HEK293 (cell line): Measurements from ENCODE around the gene NR1H3.

ENCODE experiments used
- GLIS1 ChIP-seq: fragments of 450-650 bp; formaldehyde crosslinking; IDR thresholded peaks from 2 replicates; pipeline ENCODE4 v1.5.1; 2016; ENCODE audit warnings: missing biosample characterization, missing genetic modification characterization
- KLF10 ChIP-seq: fragments of 450-650 bp; IDR thresholded peaks from 2 replicates; pipeline ENCODE4 v1.5.1; 2018; ENCODE audit warnings: missing biosample characterization, mild to moderate bottlenecking, missing genetic modification characterization
- KLF8 ChIP-seq: fragments of 450-650 bp; formaldehyde crosslinking; IDR thresholded peaks from 2 replicates; pipeline ENCODE4 v1.5.1; 2016; ENCODE audit warnings: missing biosample characterization, missing genetic modification characterization
- PBX3 ChIP-seq: sonication (generic); formaldehyde crosslinking; IDR thresholded peaks from 2 replicates; pipeline ENCODE4 v1.8.1; 2022; ENCODE audit warnings: mild to moderate bottlenecking, moderate library complexity, missing genetic modification reagents
- PRDM4 ChIP-seq: fragments of 450-650 bp; formaldehyde crosslinking; IDR thresholded peaks from 2 replicates; pipeline ENCODE4 v1.5.1; 2017; ENCODE audit warnings: missing biosample characterization, missing genetic modification characterization
- SCRT2 ChIP-seq: fragments of 450-650 bp; formaldehyde crosslinking; IDR thresholded peaks from 2 replicates; pipeline ENCODE4 v1.5.1; 2016; ENCODE audit warnings: missing biosample characterization, missing genetic modification characterization
- SP3 ChIP-seq: fragments of 450-650 bp; formaldehyde crosslinking; IDR thresholded peaks from 2 replicates; pipeline ENCODE4 v1.5.1; 2016; ENCODE audit warnings: missing biosample characterization, missing genetic modification characterization
- ZEB2 ChIP-seq: fragments of 450-650 bp; formaldehyde crosslinking; IDR thresholded peaks from 2 replicates; pipeline ENCODE4 v1.5.1; 2016; ENCODE audit warnings: missing biosample characterization, missing genetic modification characterization
- ZNF114 ChIP-seq: fragments of 450-650 bp; formaldehyde crosslinking; IDR thresholded peaks from 2 replicates; pipeline ENCODE4 v1.5.0; 2017; ENCODE audit warnings: missing biosample characterization, missing genetic modification characterization
- ZNF341 ChIP-seq: fragments of 450-650 bp; formaldehyde crosslinking; IDR thresholded peaks from 2 replicates; pipeline ENCODE4; 2016; ENCODE audit warnings: low read depth, missing biosample characterization, missing genetic modification characterization
- ZNF48 ChIP-seq: fragments of 450-650 bp; formaldehyde crosslinking; IDR thresholded peaks from 2 replicates; pipeline ENCODE4 v1.5.1; 2016; ENCODE audit warnings: missing biosample characterization, missing genetic modification characterization
- ZNF501 ChIP-seq: fragments of 450-650 bp; formaldehyde crosslinking; IDR thresholded peaks from 2 replicates; pipeline ENCODE4 v1.5.1; 2016; ENCODE audit warnings: missing biosample characterization, missing genetic modification characterization
- ZNF701 ChIP-seq: fragments of 450-650 bp; formaldehyde crosslinking; IDR thresholded peaks from 2 replicates; pipeline ENCODE4 v1.5.1; 2016; ENCODE audit warnings: missing biosample characterization, missing genetic modification characterization
- ZNF747 ChIP-seq: fragments of 450-650 bp; formaldehyde crosslinking; IDR thresholded peaks from 2 replicates; pipeline ENCODE4 v1.5.1; 2016; ENCODE audit warnings: missing biosample characterization, missing genetic modification characterization
- ZNF768 ChIP-seq: fragments of 450-650 bp; formaldehyde crosslinking; IDR thresholded peaks from 2 replicates; pipeline ENCODE4 v1.5.1; 2018; ENCODE audit warnings: missing biosample characterization, mild to moderate bottlenecking, missing genetic modification characterization
- ZNF777 ChIP-seq: fragments of 450-650 bp; formaldehyde crosslinking; IDR thresholded peaks from 2 replicates; pipeline ENCODE4 v1.5.1; 2017; ENCODE audit warnings: missing biosample characterization, missing genetic modification characterization, borderline replicate concordance
- ZXDB ChIP-seq: fragments of 450-650 bp; formaldehyde crosslinking; IDR thresholded peaks from 2 replicates; pipeline ENCODE4 v1.5.1; 2016; ENCODE audit warnings: missing biosample characterization, missing genetic modification characterization
- TF ChIP-seq, protein P1 (sequence below): fragments of 450-650 bp; formaldehyde crosslinking; IDR thresholded peaks from 2 replicates; pipeline ENCODE4 v1.5.1; 2016; ENCODE audit warnings: missing biosample characterization, missing genetic modification characterization
- TF ChIP-seq, protein P2 (sequence below): fragments of 450-650 bp; formaldehyde crosslinking; IDR thresholded peaks from 2 replicates; pipeline ENCODE4 v1.5.1; 2016; ENCODE audit warnings: missing biosample characterization, missing genetic modification characterization
- TF ChIP-seq, protein P3 (sequence below): fragments of 450-650 bp; formaldehyde crosslinking; IDR thresholded peaks from 2 replicates; pipeline ENCODE4 v1.5.1; 2016; ENCODE audit warnings: missing biosample characterization, missing genetic modification characterization, borderline replicate concordance
- TF ChIP-seq, protein P4 (sequence below): fragments of 450-650 bp; IDR thresholded peaks from 2 replicates; pipeline ENCODE4 v1.5.1; 2018; ENCODE audit warnings: missing biosample characterization, missing genetic modification characterization

Gene NR1H3

DNA sequence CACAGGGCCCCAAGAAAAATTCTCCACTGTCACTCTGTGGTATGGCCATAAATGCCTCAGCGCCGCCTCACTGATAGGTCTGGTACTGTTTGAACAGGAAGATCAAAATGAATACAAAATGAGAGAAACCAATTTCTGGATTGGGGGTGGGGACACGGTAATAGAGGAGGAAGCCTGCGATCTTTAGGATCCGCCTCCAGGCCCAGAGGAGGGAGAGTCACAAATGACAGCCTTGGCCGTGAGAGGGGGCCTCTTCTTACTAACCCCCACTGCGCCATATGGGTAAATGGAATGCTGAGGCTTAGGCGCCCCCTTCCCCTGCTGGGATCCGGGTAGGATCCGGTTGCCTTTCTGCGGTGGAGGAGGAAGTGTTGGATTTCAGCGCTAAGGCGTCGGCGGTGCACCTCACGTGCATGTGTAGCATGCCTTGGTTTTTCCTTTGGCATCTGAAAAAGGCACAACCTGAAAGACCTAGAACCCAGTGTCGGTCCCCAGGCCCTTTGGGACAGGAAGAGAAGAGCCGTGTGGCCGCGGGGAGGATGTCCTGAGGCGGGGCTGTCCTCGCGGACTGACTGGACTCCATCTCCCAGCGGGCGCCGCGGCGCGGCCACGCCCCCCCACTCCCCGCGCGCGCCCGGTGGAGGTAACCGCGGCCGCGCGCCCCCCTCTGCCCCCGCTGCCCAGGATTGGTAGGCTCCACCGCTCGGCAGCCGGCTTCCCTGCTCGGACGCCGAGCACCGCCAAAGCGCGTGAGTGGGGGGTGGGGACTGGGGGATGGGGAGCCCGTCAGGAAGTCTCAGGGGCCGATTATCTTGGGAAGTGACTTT lies 11.4 kb downstream of the NR1H3 start (continued):
- peak; percentile 64 for TF ChIP-seq SP3
- TF ChIP-seq ZNF701: no peak
- peak; percentile 25; the same call in 1 of the 2 replicates for TF ChIP-seq ZXDB (tag by site-specific recombination)
- TF ChIP-seq ZNF777: no peak
- no peak for TF ChIP-seq PBX3 (CRISPR knock-in tag)
- no peak for TF ChIP-seq SCRT2 (tag by site-specific recombination)
- peak; percentile 58; the same call in 1 of the 2 replicates for TF ChIP-seq ZNF501 (tag by site-specific recombination)
- TF ChIP-seq ZNF48 (tag by site-specific recombination): no peak
- no peak; the same call in 1 of the 2 replicates for TF ChIP-seq ZEB2 (tag by site-specific recombination)
- TF ChIP-seq, protein P1, sequence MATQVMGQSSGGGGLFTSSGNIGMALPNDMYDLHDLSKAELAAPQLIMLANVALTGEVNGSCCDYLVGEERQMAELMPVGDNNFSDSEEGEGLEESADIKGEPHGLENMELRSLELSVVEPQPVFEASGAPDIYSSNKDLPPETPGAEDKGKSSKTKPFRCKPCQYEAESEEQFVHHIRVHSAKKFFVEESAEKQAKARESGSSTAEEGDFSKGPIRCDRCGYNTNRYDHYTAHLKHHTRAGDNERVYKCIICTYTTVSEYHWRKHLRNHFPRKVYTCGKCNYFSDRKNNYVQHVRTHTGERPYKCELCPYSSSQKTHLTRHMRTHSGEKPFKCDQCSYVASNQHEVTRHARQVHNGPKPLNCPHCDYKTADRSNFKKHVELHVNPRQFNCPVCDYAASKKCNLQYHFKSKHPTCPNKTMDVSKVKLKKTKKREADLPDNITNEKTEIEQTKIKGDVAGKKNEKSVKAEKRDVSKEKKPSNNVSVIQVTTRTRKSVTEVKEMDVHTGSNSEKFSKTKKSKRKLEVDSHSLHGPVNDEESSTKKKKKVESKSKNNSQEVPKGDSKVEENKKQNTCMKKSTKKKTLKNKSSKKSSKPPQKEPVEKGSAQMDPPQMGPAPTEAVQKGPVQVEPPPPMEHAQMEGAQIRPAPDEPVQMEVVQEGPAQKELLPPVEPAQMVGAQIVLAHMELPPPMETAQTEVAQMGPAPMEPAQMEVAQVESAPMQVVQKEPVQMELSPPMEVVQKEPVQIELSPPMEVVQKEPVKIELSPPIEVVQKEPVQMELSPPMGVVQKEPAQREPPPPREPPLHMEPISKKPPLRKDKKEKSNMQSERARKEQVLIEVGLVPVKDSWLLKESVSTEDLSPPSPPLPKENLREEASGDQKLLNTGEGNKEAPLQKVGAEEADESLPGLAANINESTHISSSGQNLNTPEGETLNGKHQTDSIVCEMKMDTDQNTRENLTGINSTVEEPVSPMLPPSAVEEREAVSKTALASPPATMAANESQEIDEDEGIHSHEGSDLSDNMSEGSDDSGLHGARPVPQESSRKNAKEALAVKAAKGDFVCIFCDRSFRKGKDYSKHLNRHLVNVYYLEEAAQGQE (tag by site-specific recombination): no peak
- TF ChIP-seq KLF8 (tag by site-specific recombination): peak; percentile 73
- TF ChIP-seq ZNF341 (tag by site-specific recombination): peak; percentile 92
- peak; percentile 74 for TF ChIP-seq GLIS1
- peak; percentile 24; the same call in 1 of the 2 replicates for TF ChIP-seq PRDM4
- TF ChIP-seq, protein P2, sequence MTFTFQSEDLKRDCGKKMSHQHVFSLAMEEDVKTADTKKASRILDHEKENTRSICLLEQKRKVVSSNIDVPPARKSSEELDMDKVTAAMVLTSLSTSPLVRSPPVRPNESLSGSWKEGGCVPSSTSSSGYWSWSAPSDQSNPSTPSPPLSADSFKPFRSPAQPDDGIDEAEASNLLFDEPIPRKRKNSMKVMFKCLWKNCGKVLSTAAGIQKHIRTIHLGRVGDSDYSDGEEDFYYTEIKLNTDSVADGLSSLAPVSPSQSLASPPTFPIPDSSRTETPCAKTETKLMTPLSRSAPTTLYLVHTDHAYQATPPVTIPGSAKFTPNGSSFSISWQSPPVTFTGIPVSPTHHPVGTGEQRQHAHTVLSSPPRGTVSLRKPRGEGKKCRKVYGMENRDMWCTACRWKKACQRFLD (tag by site-specific recombination): no peak
- TF ChIP-seq, protein P3, sequence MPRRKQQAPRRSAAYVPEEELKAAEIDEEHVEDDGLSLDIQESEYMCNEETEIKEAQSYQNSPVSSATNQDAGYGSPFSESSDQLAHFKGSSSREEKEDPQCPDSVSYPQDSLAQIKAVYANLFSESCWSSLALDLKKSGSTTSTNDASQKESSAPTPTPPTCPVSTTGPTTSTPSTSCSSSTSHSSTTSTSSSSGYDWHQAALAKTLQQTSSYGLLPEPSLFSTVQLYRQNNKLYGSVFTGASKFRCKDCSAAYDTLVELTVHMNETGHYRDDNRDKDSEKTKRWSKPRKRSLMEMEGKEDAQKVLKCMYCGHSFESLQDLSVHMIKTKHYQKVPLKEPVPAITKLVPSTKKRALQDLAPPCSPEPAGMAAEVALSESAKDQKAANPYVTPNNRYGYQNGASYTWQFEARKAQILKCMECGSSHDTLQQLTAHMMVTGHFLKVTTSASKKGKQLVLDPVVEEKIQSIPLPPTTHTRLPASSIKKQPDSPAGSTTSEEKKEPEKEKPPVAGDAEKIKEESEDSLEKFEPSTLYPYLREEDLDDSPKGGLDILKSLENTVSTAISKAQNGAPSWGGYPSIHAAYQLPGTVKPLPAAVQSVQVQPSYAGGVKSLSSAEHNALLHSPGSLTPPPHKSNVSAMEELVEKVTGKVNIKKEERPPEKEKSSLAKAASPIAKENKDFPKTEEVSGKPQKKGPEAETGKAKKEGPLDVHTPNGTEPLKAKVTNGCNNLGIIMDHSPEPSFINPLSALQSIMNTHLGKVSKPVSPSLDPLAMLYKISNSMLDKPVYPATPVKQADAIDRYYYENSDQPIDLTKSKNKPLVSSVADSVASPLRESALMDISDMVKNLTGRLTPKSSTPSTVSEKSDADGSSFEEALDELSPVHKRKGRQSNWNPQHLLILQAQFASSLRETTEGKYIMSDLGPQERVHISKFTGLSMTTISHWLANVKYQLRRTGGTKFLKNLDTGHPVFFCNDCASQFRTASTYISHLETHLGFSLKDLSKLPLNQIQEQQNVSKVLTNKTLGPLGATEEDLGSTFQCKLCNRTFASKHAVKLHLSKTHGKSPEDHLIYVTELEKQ (tag by site-specific recombination): peak; percentile 21; the same call in 1 of the 2 replicates
- no peak for TF ChIP-seq ZNF768 (tag by site-specific recombination)
- TF ChIP-seq ZNF114 (tag by site-specific recombination): no peak
- TF ChIP-seq ZNF747 (tag by site-specific recombination): no peak
- TF ChIP-seq, protein P4, sequence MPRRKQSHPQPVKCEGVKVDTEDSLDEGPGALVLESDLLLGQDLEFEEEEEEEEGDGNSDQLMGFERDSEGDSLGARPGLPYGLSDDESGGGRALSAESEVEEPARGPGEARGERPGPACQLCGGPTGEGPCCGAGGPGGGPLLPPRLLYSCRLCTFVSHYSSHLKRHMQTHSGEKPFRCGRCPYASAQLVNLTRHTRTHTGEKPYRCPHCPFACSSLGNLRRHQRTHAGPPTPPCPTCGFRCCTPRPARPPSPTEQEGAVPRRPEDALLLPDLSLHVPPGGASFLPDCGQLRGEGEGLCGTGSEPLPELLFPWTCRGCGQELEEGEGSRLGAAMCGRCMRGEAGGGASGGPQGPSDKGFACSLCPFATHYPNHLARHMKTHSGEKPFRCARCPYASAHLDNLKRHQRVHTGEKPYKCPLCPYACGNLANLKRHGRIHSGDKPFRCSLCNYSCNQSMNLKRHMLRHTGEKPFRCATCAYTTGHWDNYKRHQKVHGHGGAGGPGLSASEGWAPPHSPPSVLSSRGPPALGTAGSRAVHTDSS (tag by site-specific recombination): no peak
- TF ChIP-seq KLF10 (tag by site-specific recombination): peak; percentile 26; the same call in 1 of the 2 replicates
